HepG2 (cell line): ENCODE results near the gene AGMO. TPM values are rescaled to one million over a fixed set of nuclear protein-coding genes. Genes with fewer than 3 reads are reported as not detected.

ENCODE experiments used
- ATAC-seq: fragments of 200-7000 bp; cut with Tn5 transposase; 3 replicates; pipeline ENCODE4 v1.9.1; 2020; ENCODE audit warnings: mild to moderate bottlenecking, moderate library complexity
- BruUV-seq: library from RNA; stranded (reverse); fragments of 400-500 nt; replicated peaks from 2 replicates; lab custom pipeline; 2021; lab: Mats Ljungman, UMichigan
- CTCF ChIA-PET: fragments of 300-600 bp; formaldehyde crosslinking; extraction: SDS; loops from one replicate; lab custom pipeline; 2021; ENCODE audit warnings: low total read pairs, inconsistent platforms, low intra/inter-chr PET ratio; lab: Yijun Ruan, JAX
- POLR2A ChIA-PET: fragments of 350-600 bp; sonication (Branson Sonifier 250); formaldehyde crosslinking; loops from one replicate; lab custom pipeline; 2020; ENCODE audit warnings: antibody characterized with exemption, inconsistent platforms; lab: Yijun Ruan, JAX
- DNase-seq: peaks from one replicate; pipeline ENCODE4 v3.0.0-alpha.2; 2015; ENCODE audit warnings: low spot score
- FAIRE-seq: peaks from 3 replicates; lab custom pipeline; 2011; peaks lifted over from hg19 to GRCh38; lab: Jason Lieb, UNC
- H2AFZ ChIP-seq: one replicate; pipeline ENCODE4 v1.6.1; 2011; ENCODE audit warnings: low read length, inconsistent platforms
- H3K27ac ChIP-seq: fragments of 300-600 bp; 3 replicates; pipeline ENCODE4 v1.8.0; 2011; ENCODE audit warnings: mixed run types, mild to moderate bottlenecking, mixed read lengths, low read length, inconsistent platforms; ENCODE audit not compliant: insufficient read depth; ENCODE audit errors: extremely low read length
- H3K27me3 ChIP-seq, 2 experiments: fragments of 200-600 bp in 1 of 2; 2 replicates in 1 of 2; 3 replicates in 1 of 2; pipeline versions ENCODE4 v1.6.0 to v1.8.0; 2011; ENCODE audit warnings: low read length in 2 of 2, mild to moderate bottlenecking in 2 of 2, moderate library complexity in 2 of 2, inconsistent platforms in 1 of 2; ENCODE audit not compliant: insufficient read depth in 2 of 2, control insufficient read depth in 1 of 2
- H3K36me3 ChIP-seq, 2 experiments: fragments of 200-600 bp in 1 of 2; replicated peaks in 1 of 2; 2 replicates in 1 of 2; 3 replicates in 1 of 2; pipeline versions ENCODE4 v1.5.1 to v1.8.0; 2011; ENCODE audit warnings: low read length in 2 of 2, inconsistent platforms in 1 of 2; ENCODE audit not compliant: insufficient read depth in 2 of 2, control insufficient read depth in 1 of 2
- H3K4me1 ChIP-seq: 2 replicates; pipeline ENCODE4 v1.5.1; 2012; ENCODE audit warnings: low read length, inconsistent platforms; ENCODE audit not compliant: insufficient read depth
- H3K4me2 ChIP-seq: 2 replicates; pipeline ENCODE4 v1.6.0; 2011; ENCODE audit warnings: low read depth, low read length, inconsistent platforms
- H3K4me3 ChIP-seq, 3 experiments: fragments of 200-600 bp in 1 of 3; sonication (generic), shearing (Covaris generic) in 1 of 3; replicated peaks in 1 of 3; 2 replicates each; pipeline ENCODE4 v1.5.1; 2011 to 2016; ENCODE audit warnings: low read length in 3 of 3, inconsistent platforms in 2 of 3, low read depth in 2 of 3, mild to moderate bottlenecking in 2 of 3, control low read depth in 1 of 3, mixed read lengths in 1 of 3; ENCODE audit not compliant: insufficient read depth in 1 of 3
- H3K79me2 ChIP-seq: one replicate; pipeline ENCODE4 v1.6.1; 2011; ENCODE audit warnings: low read length, inconsistent platforms; ENCODE audit not compliant: insufficient read depth
- H3K9ac ChIP-seq: 2 replicates; pipeline ENCODE4 v1.6.0; 2011; ENCODE audit warnings: mild to moderate bottlenecking, low read depth, low read length, inconsistent platforms; ENCODE audit not compliant: insufficient read depth
- H3K9me3 ChIP-seq: 2 replicates; pipeline ENCODE4 v1.5.1; 2012; ENCODE audit warnings: mild to moderate bottlenecking, low read length
- H4K20me1 ChIP-seq: 2 replicates; pipeline ENCODE4 v1.6.0; 2011; ENCODE audit warnings: inconsistent platforms, mild to moderate bottlenecking, low read length, moderate library complexity; ENCODE audit not compliant: insufficient read depth
- CSRNP2 ChIP-seq: sonication (generic); formaldehyde crosslinking; conservative IDR thresholded peaks from 2 replicates; pipeline ENCODE4 v1.8.0; 2022; ENCODE audit warnings: low read depth, missing genetic modification reagents
- GPN1 ChIP-seq: sonication (generic); formaldehyde crosslinking; IDR thresholded peaks from 2 replicates; pipeline ENCODE4 v1.5.1; 2020; ENCODE audit warnings: missing genetic modification reagents, borderline replicate concordance
- IRF1 ChIP-seq: sonication (generic); formaldehyde crosslinking; IDR thresholded peaks from 2 replicates; pipeline ENCODE4 v1.4.0; 2020; ENCODE audit warnings: low read depth, mild to moderate bottlenecking, missing genetic modification reagents
- KDM6A ChIP-seq: IDR thresholded peaks from 2 replicates; pipeline ENCODE4 v1.6.1; 2016; ENCODE audit warnings: low read depth
- NFKB2 ChIP-seq: sonication (generic); formaldehyde crosslinking; IDR thresholded peaks from 2 replicates; pipeline ENCODE4 v1.4.0; 2020; ENCODE audit warnings: missing genetic modification reagents, borderline replicate concordance
- REL ChIP-seq: sonication (generic); formaldehyde crosslinking; conservative IDR thresholded peaks from 2 replicates; pipeline ENCODE4 v1.8.0; 2022; ENCODE audit warnings: mild to moderate bottlenecking, missing genetic modification reagents, moderate library complexity
- ZBED4 ChIP-seq: sonication (generic); formaldehyde crosslinking; IDR thresholded peaks from 2 replicates; pipeline ENCODE4 v1.4.0; 2020; ENCODE audit warnings: missing genetic modification reagents, borderline replicate concordance
- ZNF24 ChIP-seq: fragments of 450-650 bp; IDR thresholded peaks from 2 replicates; pipeline ENCODE4 v1.6.1; 2017; ENCODE audit warnings: antibody characterized with exemption, mild to moderate bottlenecking
- ZNF549 ChIP-seq: sonication (generic); formaldehyde crosslinking; IDR thresholded peaks from 2 replicates; pipeline ENCODE4 v1.5.0; 2020; ENCODE audit warnings: missing genetic modification reagents
- WGBS: methylation state at CpG from one replicate; pipeline ENCODE4 v1.1.6; 2017; ENCODE audit warnings: low lambda C conversion rate; 5-methylcytosine and 5-hydroxymethylcytosine counted together
- in situ Hi-C: cut with HindIII; loops from 2 replicates; pipeline ENCODE4 v1.10.0; 2017; ENCODE audit warnings: low pct_unique_long_range_greater_than_20kb; ENCODE audit not compliant: extremely low pct_ligation_motif_present
- intact Hi-C: fragments of 100-400 bp; cut with micrococcal nuclease; formaldehyde crosslinking; loops from one replicate; pipeline ENCODE4 v1.10.0; 2022; ENCODE audit not compliant: unreplicated experiment
- polyA plus RNA-seq, 8 experiments: library from polyadenylated mRNA; depleted of rRNA in 3 of 8; stranded (reverse) in 7 of 8; unstranded in 1 of 8; fragments of >200 nt; fragmentation: Illumina TruSeq in 4 of 8; extraction: Trizol in 4 of 8; gene quantifications; 2 replicates each; pipeline versions ENCODE4 v1.2.1 to v1.2.3, GENCODE V29; 2011 to 2016; ENCODE audit warnings: low read depth in 4 of 8, missing spikeins in 1 of 8, mixed read lengths in 1 of 8; ENCODE audit not compliant: insufficient read depth in 1 of 8
- total RNA-seq, 5 experiments: library from RNA; depleted of rRNA; stranded (reverse); fragments of >200 nt; fragmentation: Illumina TruSeq; extraction: Trizol; gene quantifications; 2 replicates each; pipeline ENCODE4 v1.2.3, GENCODE V29; 2016; ENCODE audit warnings: low read depth in 1 of 5

The AGMO gene
- total and polyA plus RNA-seq, 2 of the 13 experiments (the other 11 are each of a cell fraction or from before 2014, with no cell fraction given): 0.22 to 0.50 TPM

- no TSS peak for BruUV-seq
- 59% methylated on average over 2 of the region's 2 CpGs for WGBS
- FAIRE-seq: no peak
- Histone ChIP-seq H3K4me1 (no peaks in the 10 kb centered on the region), H3K9ac (no peak overlapping the region), H3K79me2 (no peaks in the 10 kb centered on the region), H3K4me3 (no peak overlapping the region), H3K4me2 (no peak overlapping the region), H4K20me1 (no peaks in the 10 kb centered on the region), H3K9me3 (peaks cover 52% of the 10 kb centered on the region), H2AFZ (no peak overlapping the region), H3K27me3 (no peaks in the 10 kb centered on the region), H3K36me3 (no peaks in the 10 kb centered on the region), H3K27ac (no peak overlapping the region)
- no peak for TF ChIP-seq REL (CRISPR knock-in tag)
- no peak for TF ChIP-seq ZBED4 (CRISPR knock-in tag)
- no peak for TF ChIP-seq KDM6A (CRISPR knock-in tag)
- TF ChIP-seq ZNF549: no peak
- TF ChIP-seq ZNF24: no peak
- no peak for TF ChIP-seq CSRNP2 (CRISPR knock-in tag)
- no peak for TF ChIP-seq NFKB2
- no peak for TF ChIP-seq GPN1 (CRISPR knock-in tag)
- no peak for TF ChIP-seq IRF1 (CRISPR knock-in tag)
- POLR2A ChIA-PET: no interaction called here
- DNase-seq: no peak
- no peak for ATAC-seq
- intact Hi-C loops (no loop called here), in situ Hi-C loops (no loop called here)
- CTCF ChIA-PET: no interaction called here
Observed at GRCh38 chr7:15577600-15577999, 15.8 kb upstream of the AGMO start.
